Measurements from ENCODE around the gene MEIOC. TPM values are rescaled to one million over a fixed set of nuclear protein-coding genes. Genes with fewer than 3 reads are reported as not detected.

Gene MEIOC
- total RNA-seq, 1 experiment from 2014 or later: 3.0 TPM

DNA sequence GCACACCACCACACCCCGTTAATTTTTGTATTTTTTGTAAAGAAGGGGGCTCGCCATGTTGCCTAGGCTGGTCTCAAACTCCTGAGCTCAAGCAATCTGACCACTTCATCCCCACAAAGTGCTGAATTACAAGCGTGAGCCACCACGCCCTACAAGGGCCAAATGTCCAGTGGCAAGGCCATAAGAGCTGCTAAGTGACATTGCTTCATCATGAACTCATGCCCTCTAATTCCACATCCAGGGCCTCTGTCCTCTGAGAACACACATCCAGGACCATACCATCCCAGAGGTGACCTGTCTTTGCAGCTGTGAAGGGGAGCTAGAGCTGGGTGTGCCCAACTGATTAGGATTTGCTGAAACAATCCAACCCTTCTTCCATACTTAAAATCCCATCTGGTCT, 25.6 kb upstream of the MEIOC start:
- Histone ChIP-seq H3K9me3 (ENCODE audit: control insufficient read depth, low read depth, low read length) (no peaks in the 10 kb centered on the region), H4K8ac (replicated peaks; ENCODE audit: insufficient read length, low read depth, low read length) (no peak overlapping the region), H3K9ac (ENCODE audit: extremely low read depth, insufficient read length, low read length) (no peak overlapping the region), H3K18ac (ENCODE audit: insufficient read length, low read depth, low read length) (no peak overlapping the region), H4K91ac (ENCODE audit: insufficient read length, low read depth, low read length) (no peak overlapping the region), H3K23ac (ENCODE audit: insufficient read length, low read depth, low read length) (no peak overlapping the region), H3K79me2 (ENCODE audit: insufficient read depth, low read length) (no peaks in the 10 kb centered on the region), H2BK15ac (ENCODE audit: low read depth, low read length) (no peak overlapping the region), H3K79me1 (ENCODE audit: insufficient read depth, low read depth, low read length, poor library complexity, severe bottlenecking) (no peaks in the 10 kb centered on the region), H2AK5ac (ENCODE audit: insufficient read length, low read length) (no peak overlapping the region), H3K4me1 (ENCODE audit: insufficient read depth, low read length) (no peaks in the 10 kb centered on the region), H2BK5ac (ENCODE audit: insufficient read length, low read length) (no peak overlapping the region), H3K4me2 (ENCODE audit: insufficient read depth, insufficient read length, low read length) (no peak overlapping the region), H2BK120ac (ENCODE audit: low read depth, low read length, poor library complexity, severe bottlenecking) (no peak overlapping the region), H3K27me3 (ENCODE audit: insufficient read depth, low read length) (no peaks in the 10 kb centered on the region), H3K14ac (ENCODE audit: insufficient read depth, low read length) (no peak overlapping the region), H4K5ac (ENCODE audit: insufficient read length, low read depth, low read length) (no peak overlapping the region), H3K27ac (ENCODE audit: insufficient read length, low read depth, low read length) (no peak overlapping the region), H4K20me1 (ENCODE audit: control insufficient read depth, insufficient read depth, insufficient read length) (no peaks in the 10 kb centered on the region), H2BK12ac (ENCODE audit: insufficient read length, low read depth, low read length) (no peak overlapping the region), H3K4ac (ENCODE audit: low read depth, low read length) (no peak overlapping the region), H2BK20ac (ENCODE audit: low read depth, low read length, poor library complexity, severe bottlenecking) (no peak overlapping the region), H3K56ac (ENCODE audit: insufficient read length, low read depth, low read length) (no peak overlapping the region), H3K23me2 (ENCODE audit: insufficient read length, low read depth, low read length, poor library complexity, severe bottlenecking) (no peaks in the 10 kb centered on the region), H3T11ph (ENCODE audit: low read length) (no peak overlapping the region), H2AFZ (ENCODE audit: low read length) (no peak overlapping the region)
- WGBS (ENCODE audit: extremely low coverage, insufficient read length, low lambda C conversion rate): no CpG with 5 or more reads among the region's 4 CpGs
- Mint-ChIP-seq H3K27ac (no peak overlapping the region), H3K9me3 (no peaks in the 10 kb centered on the region), H3K4me3 (no peak overlapping the region), H3K36me3 (ENCODE audit: insufficient read depth in 1 of 3, low read depth in 3 of 3) (no peaks in the 10 kb centered on the region), H3K4me1 (peaks cover 15 to 28% of the 10 kb centered on the region in 2 experiments), H3K27me3 (ENCODE audit: low read depth) (peaks cover 2% of the 10 kb centered on the region; the same call in 1 of the 2 replicates)
- no peak for DNase-seq
- TF ChIP-seq, protein P1, sequence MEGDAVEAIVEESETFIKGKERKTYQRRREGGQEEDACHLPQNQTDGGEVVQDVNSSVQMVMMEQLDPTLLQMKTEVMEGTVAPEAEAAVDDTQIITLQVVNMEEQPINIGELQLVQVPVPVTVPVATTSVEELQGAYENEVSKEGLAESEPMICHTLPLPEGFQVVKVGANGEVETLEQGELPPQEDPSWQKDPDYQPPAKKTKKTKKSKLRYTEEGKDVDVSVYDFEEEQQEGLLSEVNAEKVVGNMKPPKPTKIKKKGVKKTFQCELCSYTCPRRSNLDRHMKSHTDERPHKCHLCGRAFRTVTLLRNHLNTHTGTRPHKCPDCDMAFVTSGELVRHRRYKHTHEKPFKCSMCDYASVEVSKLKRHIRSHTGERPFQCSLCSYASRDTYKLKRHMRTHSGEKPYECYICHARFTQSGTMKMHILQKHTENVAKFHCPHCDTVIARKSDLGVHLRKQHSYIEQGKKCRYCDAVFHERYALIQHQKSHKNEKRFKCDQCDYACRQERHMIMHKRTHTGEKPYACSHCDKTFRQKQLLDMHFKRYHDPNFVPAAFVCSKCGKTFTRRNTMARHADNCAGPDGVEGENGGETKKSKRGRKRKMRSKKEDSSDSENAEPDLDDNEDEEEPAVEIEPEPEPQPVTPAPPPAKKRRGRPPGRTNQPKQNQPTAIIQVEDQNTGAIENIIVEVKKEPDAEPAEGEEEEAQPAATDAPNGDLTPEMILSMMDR (conservative IDR thresholded peaks at IDR 0.05): no peak

Measured in H9 (cell line).